GM19468 (cell line): ENCODE measurements around the gene WDR64.
A peak's percentile ranks its signal among the peaks of the same experiment; 100 is the strongest.
"Not testable (repeated sequence)": the region's sequence is repeated elsewhere in the genome, so short reads cannot be mapped to it uniquely, and the experiment has no call there.

Experiments
- ATAC-seq: cut with Tn5 transposase; IDR thresholded peaks from one replicate; pipeline ENCODE4 v1.9.1; 2021; ENCODE audit warnings: mild to moderate bottlenecking, moderate library complexity, moderate number of reproducible peaks; ENCODE audit not compliant: unreplicated experiment; ENCODE audit errors: extremely low read depth

Gene WDR64

DNA sequence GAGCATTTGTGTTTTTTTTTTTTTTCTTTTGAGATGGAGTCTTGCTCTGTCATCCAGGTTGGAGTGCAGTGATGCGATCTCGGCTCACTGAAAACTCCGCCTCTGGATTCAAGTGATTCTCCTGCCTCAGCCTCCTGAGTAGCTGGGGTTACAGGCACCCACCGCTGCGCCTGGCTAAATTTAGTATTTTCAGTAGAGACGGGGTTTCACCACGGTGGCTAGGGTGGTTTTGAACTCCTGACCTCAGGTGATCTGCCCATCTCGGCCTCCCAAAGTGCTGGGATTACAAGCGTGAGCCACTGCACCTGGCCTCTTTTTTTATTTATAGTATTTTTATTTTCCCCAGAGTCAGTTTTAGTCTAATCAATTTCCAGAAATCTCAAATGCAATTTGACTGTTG, 174.5 kb downstream of the WDR64 start:
- not testable (repeated sequence) for ATAC-seq

DNA sequence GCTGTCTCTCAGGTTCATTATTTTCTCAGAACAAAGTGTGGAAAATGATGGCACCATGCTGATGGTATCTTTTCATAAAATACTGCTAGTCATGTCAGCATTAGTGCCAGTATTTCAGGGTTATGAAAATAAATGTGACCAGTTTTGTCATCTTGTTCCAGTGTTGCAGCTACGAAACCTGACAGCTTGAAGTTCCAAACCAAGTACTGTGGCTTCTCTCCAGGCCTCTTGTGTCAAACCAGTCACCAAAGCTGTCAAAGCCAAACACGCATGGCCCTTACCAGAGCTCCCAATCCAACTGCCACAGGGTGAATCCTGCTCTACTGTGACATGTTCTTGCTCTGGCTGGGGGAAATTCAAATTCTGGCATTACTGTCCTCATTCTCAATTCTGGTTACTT, 175.2 kb downstream of the WDR64 start:
- no peak for ATAC-seq

DNA sequence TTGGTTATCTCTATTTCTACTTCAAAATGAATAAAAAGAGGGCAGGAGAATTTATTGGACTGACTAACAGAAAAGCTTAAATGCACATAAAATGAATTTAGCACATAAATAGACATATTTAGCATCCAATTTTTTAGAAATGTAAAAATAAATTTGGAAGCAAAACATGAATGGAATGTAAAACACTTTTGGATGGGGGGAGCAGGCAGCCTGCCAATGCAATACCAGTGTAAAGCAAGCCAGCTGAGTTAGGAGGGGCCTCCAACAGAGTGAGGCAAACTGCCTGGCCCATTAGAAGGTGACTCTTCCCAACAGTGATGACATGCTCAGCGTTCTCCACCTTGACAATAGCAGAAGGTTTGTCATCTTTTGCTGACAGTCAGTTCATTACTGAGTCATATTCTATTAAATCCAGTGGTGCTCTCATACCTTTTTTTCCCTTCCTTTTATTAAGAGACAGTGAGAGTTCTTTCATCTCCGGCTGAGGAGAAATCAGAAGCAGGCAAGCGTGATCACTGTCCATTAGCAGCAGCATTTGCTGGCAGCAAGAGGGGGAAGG, 176.5 kb downstream of the WDR64 start:
- ATAC-seq, result no peak

DNA sequence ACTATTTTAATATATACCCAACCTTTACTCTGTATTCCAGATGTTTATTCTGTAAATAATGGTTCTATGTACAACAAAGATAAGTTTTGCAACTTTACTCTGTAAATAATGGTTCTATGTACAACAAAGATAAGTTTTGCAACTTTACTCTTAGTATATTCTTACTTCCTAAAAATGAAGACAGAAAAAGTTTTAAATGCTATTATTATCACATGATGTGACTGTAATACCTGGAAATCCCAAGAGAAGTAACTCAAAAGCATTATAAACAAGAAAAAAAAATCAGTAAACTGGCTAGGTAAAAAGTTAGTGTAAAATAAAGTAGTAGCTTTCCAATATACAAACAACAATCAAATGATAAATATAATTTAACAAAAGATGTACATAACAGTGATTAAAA, 177.4 kb downstream of the WDR64 start:
- no peak for ATAC-seq

DNA sequence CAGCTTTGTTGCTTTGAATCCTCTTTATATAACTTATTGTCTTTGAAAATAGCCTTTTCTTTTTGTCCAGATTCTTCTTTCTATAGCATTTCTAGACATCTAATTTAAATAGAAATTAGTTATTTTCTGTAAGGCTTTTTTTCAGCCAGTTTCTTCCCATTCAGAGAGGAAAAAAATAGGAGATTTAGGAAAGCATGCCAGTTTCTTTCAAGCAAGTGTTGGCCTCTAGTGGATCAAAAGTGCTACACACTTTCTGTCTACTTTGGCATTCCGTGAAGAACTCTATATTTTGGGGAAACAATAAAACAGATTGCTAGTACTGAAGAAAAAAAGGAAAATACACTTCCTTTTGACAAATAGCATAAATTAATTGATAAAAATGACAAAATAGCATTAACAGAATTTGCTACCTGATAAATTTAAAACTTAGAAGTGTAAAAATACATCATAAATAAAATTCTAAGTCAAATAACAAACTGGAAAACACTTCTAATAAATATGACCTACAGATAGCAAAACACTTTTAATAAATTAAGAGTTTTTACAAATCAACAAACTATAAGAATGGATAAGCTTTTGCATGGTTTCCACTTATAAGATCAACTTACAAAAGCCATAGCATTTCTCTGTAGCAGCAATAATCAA, 182.8 kb downstream of the WDR64 start:
- ATAC-seq, result no peak

DNA sequence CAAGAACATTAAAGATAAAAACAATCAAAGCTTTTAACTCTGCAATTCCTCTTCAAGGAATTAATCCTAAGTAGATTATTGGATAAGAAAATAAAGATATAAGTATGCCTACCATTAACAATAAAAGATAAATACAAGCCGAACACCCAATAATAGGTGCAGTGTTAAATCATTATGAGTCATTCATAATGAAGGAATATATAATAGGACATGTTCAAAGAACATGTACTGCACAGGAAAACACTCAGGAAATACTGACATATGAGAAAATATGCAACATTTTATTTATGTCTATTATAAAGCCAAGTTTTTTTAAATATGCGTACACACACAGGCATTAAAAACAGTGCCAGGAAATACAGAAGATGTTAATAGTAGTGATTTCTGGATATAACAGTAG, 184.9 kb downstream of the WDR64 start:
- no peak for ATAC-seq

DNA sequence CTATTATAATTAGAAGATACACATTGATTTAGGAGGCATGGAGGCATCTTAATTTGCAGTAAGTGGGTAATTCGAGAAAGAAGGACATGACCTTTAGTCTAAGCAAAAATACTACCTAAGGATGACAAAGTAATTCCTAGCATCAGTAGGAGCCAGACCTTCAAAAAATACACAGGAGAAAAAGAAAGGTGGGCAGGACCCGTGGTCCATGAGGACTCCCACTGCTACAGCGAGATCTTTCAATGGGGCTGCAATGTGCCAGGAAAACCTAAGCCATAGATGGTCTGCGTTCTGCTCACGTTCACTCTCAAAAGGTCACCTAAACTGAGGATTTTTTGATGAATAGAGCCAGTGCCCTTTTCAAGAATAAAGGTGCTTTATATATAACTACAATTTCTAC, 185.3 kb downstream of the WDR64 start:
- ATAC-seq, result no peak

DNA sequence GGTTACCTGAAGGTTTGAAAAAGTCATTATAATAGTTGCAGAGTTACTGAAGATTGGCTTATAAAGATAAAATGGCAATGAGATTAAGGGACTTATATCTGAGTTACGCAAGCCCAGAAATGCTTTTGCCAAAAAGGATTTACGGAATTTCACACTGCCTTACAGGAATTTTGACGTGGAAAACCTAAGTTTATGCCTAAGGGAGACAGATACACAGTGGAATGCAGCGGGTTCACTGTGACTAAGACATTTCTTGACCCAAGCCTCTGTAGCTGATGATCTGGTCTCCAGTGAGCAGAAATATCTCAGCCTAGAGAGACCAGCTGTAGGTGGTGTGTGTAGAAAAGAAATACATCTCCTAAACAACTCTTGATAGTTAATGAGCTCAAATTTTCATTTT, 185.8 kb downstream of the WDR64 start:
- no peak for ATAC-seq

DNA sequence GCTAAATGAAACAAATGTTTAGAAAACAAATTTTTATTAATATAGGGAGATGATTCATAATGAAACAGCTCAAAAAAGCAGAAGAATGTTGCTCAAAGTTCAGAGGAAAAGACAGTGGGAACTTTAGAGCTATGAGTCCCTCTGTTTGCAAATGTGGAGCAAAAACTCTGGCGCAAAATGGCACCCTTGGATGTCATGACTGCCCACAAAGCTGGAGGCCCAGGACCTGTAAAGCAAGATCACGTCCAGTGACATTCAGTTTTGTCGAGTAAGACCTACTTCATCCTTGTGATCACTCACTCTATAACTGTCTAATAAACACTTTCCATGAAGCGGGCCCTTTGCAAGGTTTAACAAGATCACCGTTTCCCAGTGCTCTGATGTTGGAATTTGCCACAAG, 186.8 kb downstream of the WDR64 start:
- ATAC-seq, result no peak

DNA sequence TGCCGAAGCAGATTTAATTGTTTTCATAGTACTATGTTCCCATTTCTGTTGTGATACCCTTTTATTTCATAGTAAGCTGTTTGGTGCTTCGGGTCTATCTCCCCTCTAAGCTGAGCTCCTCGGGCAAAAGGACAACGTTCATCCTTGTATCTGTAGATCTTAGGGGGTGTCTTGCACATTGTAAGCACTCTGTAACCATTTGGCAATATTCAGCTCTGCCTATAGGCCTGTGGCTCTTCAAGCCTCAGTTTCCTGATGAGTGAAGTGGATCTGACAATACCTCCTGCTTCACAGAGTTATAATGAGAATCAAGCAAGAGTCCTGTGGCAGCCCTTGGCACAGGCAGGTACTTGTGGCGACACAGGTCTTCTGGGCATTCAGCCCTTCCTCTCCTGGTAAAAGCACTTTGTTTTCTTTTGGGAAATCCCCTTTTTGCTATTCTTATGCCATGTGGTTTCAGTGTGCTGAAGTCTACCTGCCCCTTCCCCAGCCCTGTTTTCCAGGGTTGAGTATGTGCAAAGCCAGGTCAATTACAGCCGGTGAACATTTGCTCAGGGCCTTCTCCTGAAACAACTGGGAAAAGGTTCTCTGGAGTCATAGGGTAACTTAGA, 187.4 kb downstream of the WDR64 start:
- ATAC-seq, result peak; percentile 71

DNA sequence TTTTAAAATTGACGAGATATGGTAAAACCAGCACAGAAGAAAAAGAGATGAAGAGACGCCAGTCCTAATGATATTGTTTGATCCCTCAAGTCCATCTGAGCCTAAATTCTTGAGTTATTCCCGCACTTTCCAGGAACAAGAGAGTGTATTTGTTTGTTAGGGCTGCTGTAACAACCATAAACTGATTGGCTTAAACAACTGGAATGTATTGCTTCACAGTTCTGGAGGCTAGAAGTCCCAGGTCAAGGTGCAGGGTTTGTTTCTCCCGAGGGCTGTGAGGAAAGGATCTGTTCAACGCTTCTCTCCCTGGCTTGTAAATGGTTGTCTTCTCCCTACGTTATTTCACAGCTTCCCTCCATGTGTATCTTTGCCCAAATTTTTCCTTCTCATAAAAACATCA, 188.1 kb downstream of the WDR64 start:
- ATAC-seq, result no peak

DNA sequence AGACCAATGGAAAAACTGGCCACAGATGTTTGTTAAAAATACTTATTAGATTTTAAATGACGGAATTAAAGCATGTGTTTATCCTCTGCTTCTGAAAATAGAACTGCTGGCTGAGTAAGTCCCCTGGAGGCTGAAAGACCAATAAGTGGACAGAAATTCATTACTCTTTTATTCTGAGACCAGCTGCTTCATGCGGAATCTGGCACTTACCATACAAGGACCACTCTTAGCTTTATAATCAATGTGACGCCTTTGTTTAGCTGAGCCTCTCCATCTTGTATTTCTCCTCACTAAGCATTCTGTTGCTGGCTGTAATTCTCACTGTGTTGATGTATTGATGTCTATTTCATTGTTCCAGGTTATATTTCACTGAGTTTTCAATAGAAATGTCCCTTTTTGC, 189.6 kb downstream of the WDR64 start:
- no peak for ATAC-seq

DNA sequence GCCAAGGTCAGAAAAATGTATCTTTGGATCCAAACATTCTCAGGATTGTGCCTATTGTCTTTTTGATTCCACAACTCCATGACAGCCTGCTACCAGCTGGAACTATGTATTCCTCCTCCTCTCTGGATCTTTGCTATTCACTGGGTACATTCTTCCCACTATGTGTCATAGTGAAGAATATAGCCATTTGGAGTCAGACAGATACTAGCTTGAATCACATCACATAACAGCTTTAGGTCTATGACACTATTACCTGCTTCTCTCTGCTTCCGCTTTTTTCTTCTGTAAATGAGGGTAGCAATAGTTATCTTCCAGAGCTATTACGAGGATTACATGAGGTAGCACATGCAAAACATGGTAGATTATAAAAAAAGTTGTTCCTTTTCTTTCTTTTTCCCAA, 190.5 kb downstream of the WDR64 start:
- ATAC-seq, result no peak

DNA sequence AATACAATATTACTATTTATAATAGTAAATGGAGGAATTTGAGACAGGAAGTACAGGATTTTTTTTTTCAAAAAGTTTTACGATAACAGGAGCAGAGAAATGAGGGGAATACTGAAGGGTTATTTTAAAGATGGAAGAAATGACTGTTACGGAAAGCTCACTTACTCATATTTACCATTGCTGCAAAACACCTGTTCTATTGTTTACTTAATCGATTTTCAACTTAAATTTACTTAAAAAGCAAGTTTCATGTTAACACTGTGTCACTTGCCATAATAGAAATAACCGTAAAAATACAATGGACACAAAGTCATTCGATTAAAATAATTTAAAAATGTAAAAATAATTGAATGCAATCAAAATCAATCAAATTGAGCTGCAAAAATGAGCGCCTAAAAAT, 192.5 kb downstream of the WDR64 start:
- no peak for ATAC-seq

DNA sequence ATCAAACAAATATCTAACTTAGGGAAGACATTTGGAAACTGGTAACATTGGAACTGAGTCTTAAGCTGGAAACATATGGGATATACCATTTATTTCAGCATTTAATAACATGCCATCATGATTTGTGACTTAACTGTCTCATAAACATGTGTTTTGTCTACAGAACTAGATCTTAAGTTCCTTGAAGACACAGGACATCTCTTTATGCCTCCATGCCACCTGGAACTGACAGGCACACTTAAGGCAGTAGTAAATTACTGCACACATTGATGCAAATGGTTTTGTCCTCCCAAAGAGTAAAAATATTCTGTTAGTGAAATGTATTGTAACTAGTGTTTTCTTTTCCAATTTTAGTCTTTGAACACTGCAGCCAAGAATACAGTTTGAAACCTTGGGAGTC, 194.3 kb downstream of the WDR64 start:
- ATAC-seq, result no peak

DNA sequence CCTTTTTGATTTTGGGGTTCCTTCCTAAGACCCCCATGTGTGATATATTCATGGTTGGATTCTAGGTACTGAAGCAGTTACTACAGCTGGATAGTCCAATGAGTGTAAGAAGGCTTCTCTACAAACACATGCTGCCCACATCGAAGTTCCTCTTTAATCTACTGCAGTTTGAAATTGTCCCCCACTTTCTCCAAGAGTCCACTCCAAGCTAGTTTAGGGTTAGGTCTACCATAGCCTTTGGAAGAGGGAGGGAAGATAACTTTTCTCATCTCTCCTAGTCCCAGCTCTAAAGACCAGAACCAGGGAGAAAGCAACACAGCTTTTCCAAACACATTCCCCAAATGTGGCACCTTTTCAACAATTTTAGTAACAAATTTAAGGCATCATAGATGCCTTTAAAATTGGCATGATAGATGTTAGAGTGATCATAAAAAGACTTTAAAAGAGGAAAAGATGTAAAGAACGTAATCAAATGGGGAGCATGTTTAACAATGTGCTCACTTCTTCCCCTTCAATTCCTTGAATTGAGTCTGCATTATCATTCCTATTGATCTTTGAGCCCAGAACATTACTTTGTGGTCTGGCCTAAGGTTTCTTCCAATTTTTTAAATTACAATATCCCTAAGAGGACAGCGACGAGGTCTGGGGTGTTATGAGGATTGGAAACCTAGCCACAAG, 194.9 kb downstream of the WDR64 start:
- ATAC-seq, result no peak

DNA sequence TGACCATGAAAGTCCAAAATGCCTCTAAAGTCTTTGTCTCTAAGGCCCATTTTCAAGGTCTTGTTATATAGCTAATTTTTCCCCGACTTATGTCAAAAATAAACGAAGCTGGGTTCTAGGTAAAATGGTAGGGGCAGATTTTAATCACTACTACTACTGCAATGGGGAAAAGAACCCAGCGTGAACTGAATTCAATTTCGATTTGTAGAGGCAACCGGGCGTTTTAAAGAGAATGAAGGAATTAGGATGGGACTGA, 195.4 kb downstream of the WDR64 start:
- ATAC-seq, result no peak

DNA sequence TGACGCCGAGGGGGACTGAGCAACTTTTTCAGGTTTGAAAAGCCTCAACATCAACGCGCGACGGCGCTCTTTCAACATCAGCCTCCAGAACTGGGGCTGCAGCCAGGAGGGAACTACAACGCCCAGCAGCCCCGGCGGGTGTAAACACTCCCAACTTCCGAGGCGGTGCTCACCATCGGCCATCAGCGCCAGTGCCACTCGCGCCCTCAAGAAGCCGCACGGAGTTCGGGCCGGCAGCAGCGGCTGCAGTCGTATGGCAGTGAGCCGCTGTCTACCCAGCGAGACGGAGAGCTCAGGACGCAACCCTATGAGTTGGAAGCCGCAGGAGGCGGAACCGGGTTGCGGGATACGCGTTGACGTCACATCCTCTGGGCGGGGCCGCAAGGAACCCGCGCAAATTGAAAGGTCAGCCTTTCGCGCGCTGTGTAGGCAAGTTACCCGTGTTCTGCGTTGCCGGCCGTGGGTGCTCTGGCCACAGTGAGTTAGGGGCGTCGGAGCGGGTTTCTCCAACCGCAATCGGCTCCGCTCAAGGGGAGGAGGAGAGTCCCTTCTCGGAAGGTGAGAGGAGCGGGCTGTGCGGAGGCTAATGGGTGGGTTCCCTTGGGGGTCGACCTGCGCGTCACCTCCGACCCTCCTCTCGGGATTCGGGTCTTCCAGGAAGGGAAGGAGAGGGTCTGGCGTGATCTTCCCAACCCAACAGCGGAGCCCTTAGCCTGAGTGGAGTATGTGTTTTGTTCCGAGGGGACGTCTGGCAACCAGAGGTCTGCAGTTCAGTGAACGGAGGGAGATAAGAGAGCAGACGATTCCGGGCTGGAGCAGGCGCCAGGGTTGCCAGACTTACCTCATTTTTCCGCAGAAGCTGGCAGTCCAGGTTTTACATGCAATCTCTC, 196.0 kb downstream of the WDR64 start, which contains the start of gene EXO1:
EXO1 (plus strand) TSS at position 409 of the 890 bp plus-strand sequence. CDS start 2,222 bp downstream, outside the sequence.
- peak; percentile 95 for ATAC-seq

DNA sequence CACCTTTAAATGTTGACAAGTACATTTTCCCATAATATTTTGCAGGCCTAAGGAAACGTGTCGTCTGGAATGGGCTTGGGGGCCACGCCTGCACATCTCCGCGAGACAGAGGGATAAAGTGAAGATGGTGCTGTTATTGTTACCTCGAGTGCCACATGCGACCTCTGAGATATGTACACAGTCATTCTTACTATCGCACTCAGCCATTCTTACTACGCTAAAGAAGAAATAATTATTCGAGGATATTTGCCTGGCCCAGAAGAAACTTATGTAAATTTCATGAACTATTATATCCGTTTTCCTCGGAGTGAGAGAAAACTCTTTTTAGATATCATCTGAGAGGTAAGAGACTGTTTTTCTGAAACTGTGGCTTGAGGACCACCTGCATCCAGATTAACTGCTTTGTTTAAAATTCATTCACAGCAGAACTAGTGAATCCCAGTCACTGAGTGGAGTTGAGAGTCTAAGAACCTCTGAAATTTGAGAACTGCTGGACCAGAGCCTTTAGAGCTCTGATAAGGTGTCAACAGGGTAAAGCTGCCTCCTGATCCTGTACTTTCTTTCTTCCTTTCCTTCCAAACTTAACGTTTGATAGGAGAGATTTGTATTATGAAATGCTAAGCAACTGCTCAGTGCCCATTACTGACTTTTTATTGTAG, 196.7 kb downstream of the WDR64 start:
- ATAC-seq, result no peak

DNA sequence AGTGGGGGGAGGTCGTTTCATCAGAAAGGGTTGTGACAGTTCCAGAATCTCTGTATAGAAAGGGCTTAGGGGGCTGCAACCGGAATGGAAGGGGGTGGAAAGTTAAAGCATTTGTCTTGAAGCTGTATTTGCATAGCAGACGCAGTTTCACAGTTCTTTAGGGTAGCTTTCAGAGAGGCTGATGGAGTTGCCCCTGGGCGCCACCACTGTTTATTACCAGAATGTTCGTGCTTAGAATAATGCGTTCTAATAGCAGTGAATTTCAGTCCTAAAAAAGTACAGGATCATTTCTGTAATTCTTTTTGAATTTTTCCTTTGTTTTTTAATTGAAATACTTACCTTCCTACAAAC, 197.2 kb downstream of the WDR64 start:
- ATAC-seq, result no peak
